ENCODE results near the gene CASKIN2. TPM values are rescaled to one million over a fixed set of nuclear protein-coding genes. Genes with fewer than 3 reads are reported as not detected.
"Not testable (repeated sequence)": the region's sequence is repeated elsewhere in the genome, so short reads cannot be mapped to it uniquely, and the experiment has no call there.

CASKIN2 gene
- polyA plus RNA-seq, 3 donors from 2014 or later, result not detected

GRCh38 chr17:75481194-75482068 is 33.9 kb downstream of the CASKIN2 start:
- DNase-seq, result no peak
- peaks cover 0 to 4% (median under 1%) of the 10 kb centered on the region in 3 donors for H3K36me3 Mint-ChIP-seq
- peaks cover 3 to 10% of the 10 kb centered on the region in 2 donors for H3K4me1 Mint-ChIP-seq
- H3K9me3 Mint-ChIP-seq, result no peaks in the 10 kb centered on the region
- no peak overlapping the region for H3K4me3 Mint-ChIP-seq
- H3K27ac Mint-ChIP-seq, result no peak overlapping the region
- peaks cover 0 to 2% (median 0%) of the 10 kb centered on the region in 3 donors for H3K27me3 Mint-ChIP-seq (ENCODE audit: low read depth in 3 of 3)

- DNase-seq, result no peak
- H3K9me3 Mint-ChIP-seq, result no peaks in the 10 kb centered on the region
- no peak overlapping the region for H3K27ac Mint-ChIP-seq
- H3K36me3 Mint-ChIP-seq, result peaks cover 0 to 4% (median 0%) of the 10 kb centered on the region in 3 donors
- peaks cover 0 to 7% of the 10 kb centered on the region in 2 donors for H3K4me1 Mint-ChIP-seq
- H3K27me3 Mint-ChIP-seq (ENCODE audit: low read depth in 3 of 3), result peaks cover 0 to 2% (median 0%) of the 10 kb centered on the region in 3 donors
- no peak overlapping the region for H3K4me3 Mint-ChIP-seq
Observed at GRCh38 chr17:75480281-75480680, 35.1 kb downstream of the CASKIN2 start.

- Mint-ChIP-seq H3K4me1 (peaks cover 0 to 4% of the 10 kb centered on the region in 2 donors), H3K9me3 (no peaks in the 10 kb centered on the region), H3K36me3 (no peaks in the 10 kb centered on the region), H3K4me3 (no peak overlapping the region), H3K27ac (no peak overlapping the region), H3K27me3 (ENCODE audit: low read depth in 3 of 3) (peaks cover 0 to 2% (median 0%) of the 10 kb centered on the region in 3 donors)
- no peak for DNase-seq
Observed at GRCh38 chr17:75478508-75478907, 36.8 kb downstream of the CASKIN2 start.

- not testable (repeated sequence) for H3K4me3 Mint-ChIP-seq; H3K4me1 Mint-ChIP-seq; DNase-seq; H3K36me3 Mint-ChIP-seq; H3K27ac Mint-ChIP-seq; H3K9me3 Mint-ChIP-seq; H3K27me3 Mint-ChIP-seq (ENCODE audit: low read depth in 3 of 3)
Observed at GRCh38 chr17:75477490-75477862, 37.9 kb downstream of the CASKIN2 start.

- Mint-ChIP-seq H3K27me3 (ENCODE audit: low read depth in 3 of 3) (no peaks in the 10 kb centered on the region), H3K4me3 (no peak overlapping the region), H3K9me3 (no peaks in the 10 kb centered on the region), H3K36me3 (peaks cover 9 to 11% (median 10%) of the 10 kb centered on the region in 3 donors), H3K4me1 (peaks cover 0 to 1% of the 10 kb centered on the region in 2 donors), H3K27ac (peak overlapping the region in 1 of 6 donors; percentile 28)
- DNase-seq, result no peak
Observed at GRCh38 chr17:75476752-75477489, 38.4 kb downstream of the CASKIN2 start.

GRCh38 chr17:75476271-75476671 is 39.1 kb downstream of the CASKIN2 start:
- H3K27ac Mint-ChIP-seq, result no peak overlapping the region
- no peaks in the 10 kb centered on the region for H3K27me3 Mint-ChIP-seq (ENCODE audit: low read depth in 3 of 3)

GRCh38 chr17:75475851-75476250 is 39.5 kb downstream of the CASKIN2 start:
- Mint-ChIP-seq H3K4me3 (no peak overlapping the region), H3K27ac (no peak overlapping the region), H3K27me3 (ENCODE audit: low read depth in 3 of 3) (no peaks in the 10 kb centered on the region), H3K4me1 (peaks cover 0 to 3% of the 10 kb centered on the region in 2 donors), H3K9me3 (no peaks in the 10 kb centered on the region), H3K36me3 (peaks cover 12 to 14% (median 13%) of the 10 kb centered on the region in 3 donors)
- DNase-seq, result no peak

More at GRCh38 chr17:75476271-75476671, 39.1 kb downstream of the CASKIN2 start:
- Mint-ChIP-seq H3K4me3 (no peak overlapping the region), H3K36me3 (peaks cover 12 to 14% (median 13%) of the 10 kb centered on the region in 3 donors), H3K4me1 (peaks cover 0 to 3% of the 10 kb centered on the region in 2 donors), H3K9me3 (no peaks in the 10 kb centered on the region)
- DNase-seq, result no peak

GRCh38 chr17:75475144-75475835 is 40.0 kb downstream of the CASKIN2 start:
- Mint-ChIP-seq H3K27me3 (ENCODE audit: low read depth in 3 of 3) (no peaks in the 10 kb centered on the region), H3K36me3 (peaks cover 12 to 14% (median 13%) of the 10 kb centered on the region in 3 donors), H3K9me3 (no peaks in the 10 kb centered on the region), H3K4me3 (no peak overlapping the region), H3K4me1 (peaks cover 0 to 3% of the 10 kb centered on the region in 2 donors), H3K27ac (no peak overlapping the region)
- no peak for DNase-seq

- H3K27ac Mint-ChIP-seq, result no peak overlapping the region
- no peaks in the 10 kb centered on the region for H3K9me3 Mint-ChIP-seq
- no peak overlapping the region for H3K4me3 Mint-ChIP-seq
- H3K4me1 Mint-ChIP-seq, result peaks cover 0 to 3% of the 10 kb centered on the region in 2 donors
- H3K27me3 Mint-ChIP-seq (ENCODE audit: low read depth in 3 of 3), result no peaks in the 10 kb centered on the region
- DNase-seq, result no peak
- peaks cover 12 to 14% (median 13%) of the 10 kb centered on the region in 3 donors for H3K36me3 Mint-ChIP-seq
Observed at GRCh38 chr17:75474736-75475135, 40.6 kb downstream of the CASKIN2 start.

- Mint-ChIP-seq H3K27me3 (ENCODE audit: low read depth in 3 of 3) (no peaks in the 10 kb centered on the region), H3K4me3 (no peak overlapping the region), H3K4me1 (peaks cover 0 to 3% of the 10 kb centered on the region in 2 donors), H3K9me3 (no peaks in the 10 kb centered on the region), H3K27ac (no peak overlapping the region), H3K36me3 (peaks cover 12 to 14% (median 13%) of the 10 kb centered on the region in 3 donors)
- DNase-seq, result no peak
Observed at GRCh38 chr17:75473246-75473645, 42.1 kb downstream of the CASKIN2 start.

GRCh38 chr17:75472119-75472518 is 43.2 kb downstream of the CASKIN2 start:
- H3K4me3 Mint-ChIP-seq, result no peak overlapping the region

GRCh38 chr17:75471207-75471606 is 44.1 kb downstream of the CASKIN2 start:
- Mint-ChIP-seq H3K27ac (no peak overlapping the region), H3K4me1 (peaks cover 0 to 3% of the 10 kb centered on the region in 2 donors), H3K4me3 (no peak overlapping the region), H3K36me3 (peaks cover 13 to 15% (median 14%) of the 10 kb centered on the region in 3 donors), H3K27me3 (ENCODE audit: low read depth in 3 of 3) (no peaks in the 10 kb centered on the region), H3K9me3 (no peaks in the 10 kb centered on the region)
- DNase-seq, result no peak

More at GRCh38 chr17:75472119-75472518, 43.2 kb downstream of the CASKIN2 start:
- H3K9me3 Mint-ChIP-seq, result no peaks in the 10 kb centered on the region
- peaks cover 0 to 4% of the 10 kb centered on the region in 2 donors for H3K4me1 Mint-ChIP-seq
- DNase-seq, result no peak
- H3K27ac Mint-ChIP-seq, result no peak overlapping the region
- H3K36me3 Mint-ChIP-seq, result peaks cover 13 to 15% (median 14%) of the 10 kb centered on the region in 3 donors
- H3K27me3 Mint-ChIP-seq (ENCODE audit: low read depth in 3 of 3), result no peaks in the 10 kb centered on the region

GRCh38 chr17:75468779-75469373 is 46.5 kb downstream of the CASKIN2 start:
- H3K27me3 Mint-ChIP-seq (ENCODE audit: low read depth in 3 of 3), result no peaks in the 10 kb centered on the region
- H3K27ac Mint-ChIP-seq, result peak overlapping the region in 1 of 6 donors; percentile 11
- peaks cover 13 to 18% (median 14%) of the 10 kb centered on the region in 3 donors for H3K36me3 Mint-ChIP-seq
- peaks cover 5 to 7% of the 10 kb centered on the region in 2 donors for H3K4me1 Mint-ChIP-seq
- no peak for DNase-seq
- no peaks in the 10 kb centered on the region for H3K9me3 Mint-ChIP-seq
- H3K4me3 Mint-ChIP-seq, result no peak overlapping the region
